SK-N-SH (cell line): ENCODE data around the gene KLK11. TPM values are rescaled to one million over a fixed set of nuclear protein-coding genes. Genes with fewer than 3 reads are reported as not detected.
A peak's percentile ranks its signal among the peaks of the same experiment; 100 is the strongest.

ENCODE experiments used
- CTCF ChIA-PET: fragments of 300-600, 350-600 bp; formaldehyde crosslinking; extraction: SDS; loops from one replicate; lab custom pipeline; 2021; lab: Yijun Ruan, JAX
- POLR2A ChIA-PET: fragments of 350-600 bp; sonication (Branson Sonifier 250); formaldehyde crosslinking; extraction: SDS; loops from one replicate; lab custom pipeline; 2020; ENCODE audit warnings: antibody characterized with exemption, inconsistent platforms; lab: Yijun Ruan, JAX
- DNase-seq: peaks from one replicate; pipeline ENCODE4 v3.0.0; 2012
- H2AFZ ChIP-seq: fragments of 200-600 bp; sonication (generic); 2 replicates; pipeline ENCODE4 v1.8.1; 2016; ENCODE audit warnings: antibody characterized with exemption, mild to moderate bottlenecking, low read depth
- H3F3A ChIP-seq: fragments of 200-600 bp; sonication (generic); replicated peaks from 2 replicates; pipeline ENCODE3; 2016; ENCODE audit warnings: antibody characterized with exemption, mild to moderate bottlenecking; ENCODE audit not compliant: insufficient read depth
- H3K27ac ChIP-seq, 2 experiments: fragments of 200-500 bp in 1 of 2; fragments of 200-600 bp in 1 of 2; sonication (Bioruptor generic) in 1 of 2; sonication (generic), shearing (Covaris generic) in 1 of 2; 2 replicates each; pipeline versions ENCODE4 v1.5.1 to v1.6.1; 2014 to 2016; ENCODE audit warnings: low read depth in 2 of 2, inconsistent platforms in 1 of 2, low read length in 1 of 2, mild to moderate bottlenecking in 1 of 2, mixed read lengths in 1 of 2
- H3K27me3 ChIP-seq: fragments of 200-600 bp; sonication (generic), shearing (Covaris generic); 2 replicates; pipeline ENCODE4 v1.6.1; 2016; ENCODE audit warnings: mixed run types; ENCODE audit not compliant: insufficient read depth
- H3K36me3 ChIP-seq, 2 experiments: fragments of 200-500 bp in 1 of 2; fragments of 200-600 bp in 1 of 2; sonication (Bioruptor generic) in 1 of 2; sonication (generic) in 1 of 2; replicated peaks in 1 of 2; 2 replicates each; pipeline versions ENCODE3 to v1.5.1; 2014 to 2016; ENCODE audit warnings: low read length in 1 of 2, mild to moderate bottlenecking in 1 of 2; ENCODE audit not compliant: insufficient read depth in 2 of 2, control insufficient read depth in 1 of 2
- H3K4me1 ChIP-seq, 2 experiments: fragments of 200-500 bp in 1 of 2; fragments of 200-600 bp in 1 of 2; sonication (Bioruptor generic) in 1 of 2; sonication (generic), shearing (Covaris generic) in 1 of 2; 2 replicates each; pipeline versions ENCODE4 v1.5.1 to v1.6.1; 2014 to 2016; ENCODE audit warnings: low read depth in 1 of 2, low read length in 1 of 2, mixed run types in 1 of 2; ENCODE audit not compliant: insufficient read depth in 2 of 2, control insufficient read depth in 1 of 2
- H3K4me2 ChIP-seq: fragments of 200-600 bp; sonication (generic), shearing (Covaris generic); 2 replicates; pipeline ENCODE4 v1.6.1; 2017; ENCODE audit warnings: mixed run types
- H3K4me3 ChIP-seq, 2 experiments: fragments of 200-500 bp in 1 of 2; fragments of 200-600 bp in 1 of 2; sonication (Bioruptor generic) in 1 of 2; sonication (generic), shearing (Covaris generic) in 1 of 2; 2 replicates each; pipeline versions ENCODE4 v1.5.1 to v1.8.1; 2014 to 2016; ENCODE audit warnings: low read depth in 2 of 2, inconsistent platforms in 1 of 2, low read length in 1 of 2, mild to moderate bottlenecking in 1 of 2, mixed read lengths in 1 of 2, moderate library complexity in 1 of 2
- H3K79me2 ChIP-seq: fragments of 200-600 bp; sonication (generic); 2 replicates; pipeline ENCODE4 v1.8.1; 2017; ENCODE audit warnings: mild to moderate bottlenecking; ENCODE audit not compliant: insufficient read depth
- H3K9ac ChIP-seq: fragments of 200-600 bp; sonication (generic); 2 replicates; pipeline ENCODE4 v1.6.1; 2017; ENCODE audit warnings: mixed run types
- H3K9me2 ChIP-seq: fragments of 200-600 bp; sonication (generic); 2 replicates; pipeline ENCODE4 v1.6.1; 2017; ENCODE audit warnings: mixed run types
- H3K9me3 ChIP-seq: fragments of 200-600 bp; sonication (generic); 2 replicates; pipeline ENCODE4 v1.6.1; 2017; ENCODE audit warnings: mixed run types, mild to moderate bottlenecking, moderate library complexity
- H4K20me1 ChIP-seq: fragments of 200-600 bp; sonication (generic); 2 replicates; pipeline ENCODE4 v1.6.1; 2017; ENCODE audit warnings: mild to moderate bottlenecking, mixed run types; ENCODE audit not compliant: insufficient read depth
- CTCF ChIP-seq: fragments of 200-600 bp; sonication (generic); IDR thresholded peaks from 2 replicates; pipeline ENCODE4 v1.6.1; 2017; ENCODE audit warnings: antibody characterized with exemption, mild to moderate bottlenecking, moderate library complexity
- ELF1 ChIP-seq: IDR thresholded peaks from 2 replicates; pipeline ENCODE4 v1.4.0; 2012
- EZH2phosphoT487 ChIP-seq: fragments of 200-600 bp; sonication (generic); IDR thresholded peaks from 2 replicates; pipeline ENCODE4 v1.6.1; 2017; ENCODE audit warnings: low read depth, mixed run types, mild to moderate bottlenecking, antibody characterized with exemption, moderate library complexity, borderline replicate concordance
- FOSL2 ChIP-seq: IDR thresholded peaks from 2 replicates; pipeline ENCODE4 v1.4.0; 2012; ENCODE audit warnings: low read depth, mild to moderate bottlenecking, moderate library complexity, borderline replicate concordance
- FOXJ3 ChIP-seq: sonication (generic); formaldehyde crosslinking; IDR thresholded peaks from 2 replicates; pipeline ENCODE4 v1.5.1; 2020; ENCODE audit warnings: mild to moderate bottlenecking, missing genetic modification reagents
- GABPA ChIP-seq: IDR thresholded peaks from 2 replicates; pipeline ENCODE4 v1.4.0; 2012; ENCODE audit warnings: low read depth, mild to moderate bottlenecking
- JUND ChIP-seq: IDR thresholded peaks from 2 replicates; pipeline ENCODE4 v1.4.0; 2012
- MXI1 ChIP-seq: IDR thresholded peaks from 2 replicates; pipeline ENCODE4 v1.6.1; 2012; ENCODE audit warnings: mild to moderate bottlenecking, low read depth, low read length, improper control_type of control experiment
- NRF1 ChIP-seq: IDR thresholded peaks from 2 replicates; pipeline ENCODE4 v1.6.1; 2012; ENCODE audit warnings: low read depth, mild to moderate bottlenecking, low read length
- RAD21 ChIP-seq: IDR thresholded peaks from 2 replicates; pipeline ENCODE4 v1.6.1; 2012; ENCODE audit warnings: mild to moderate bottlenecking, low read length
- RXRA ChIP-seq: IDR thresholded peaks from 2 replicates; pipeline ENCODE4 v1.4.0; 2012; ENCODE audit warnings: low read depth, mild to moderate bottlenecking, borderline replicate concordance
- TEAD4 ChIP-seq: IDR thresholded peaks from 2 replicates; pipeline ENCODE4 v1.4.0; 2012; ENCODE audit warnings: mild to moderate bottlenecking, borderline replicate concordance; ENCODE audit not compliant: insufficient read depth
- YY1 ChIP-seq: IDR thresholded peaks from 2 replicates; pipeline ENCODE4 v1.4.0; 2012; ENCODE audit warnings: low read depth, mild to moderate bottlenecking
- ZBTB33 ChIP-seq: IDR thresholded peaks from 2 replicates; pipeline ENCODE4 v1.4.0; 2012; ENCODE audit warnings: low read depth, borderline replicate concordance
- whole genome bisulfite sequencing: methylation state at CpG from one replicate; pipeline ENCODE4 v1.1.6; 2017; ENCODE audit warnings: low lambda C conversion rate; 5-methylcytosine and 5-hydroxymethylcytosine counted together
- polyA plus RNA-seq, 3 experiments: library from polyadenylated mRNA; depleted of rRNA; stranded (reverse); fragments of >200 nt; gene quantifications; 2 replicates each; pipeline ENCODE4 v1.2.3, GENCODE V29; 2012
- TF ChIP-seq, protein P1 (sequence below): IDR thresholded peaks from 2 replicates; pipeline ENCODE4 v1.6.1; 2012; ENCODE audit warnings: mild to moderate bottlenecking, low read depth, low read length, moderate library complexity
- TF ChIP-seq, protein P2 (sequence below): fragments of 150-350 bp; IDR thresholded peaks from 2 replicates; pipeline ENCODE4 v1.6.1; 2017; ENCODE audit warnings: antibody characterized with exemption, low read length, low read depth, borderline replicate concordance

The KLK11 gene
- polyA plus RNA-seq, 1 of the 3 experiments (the other 2 are of a cell fraction): not detected

DNA sequence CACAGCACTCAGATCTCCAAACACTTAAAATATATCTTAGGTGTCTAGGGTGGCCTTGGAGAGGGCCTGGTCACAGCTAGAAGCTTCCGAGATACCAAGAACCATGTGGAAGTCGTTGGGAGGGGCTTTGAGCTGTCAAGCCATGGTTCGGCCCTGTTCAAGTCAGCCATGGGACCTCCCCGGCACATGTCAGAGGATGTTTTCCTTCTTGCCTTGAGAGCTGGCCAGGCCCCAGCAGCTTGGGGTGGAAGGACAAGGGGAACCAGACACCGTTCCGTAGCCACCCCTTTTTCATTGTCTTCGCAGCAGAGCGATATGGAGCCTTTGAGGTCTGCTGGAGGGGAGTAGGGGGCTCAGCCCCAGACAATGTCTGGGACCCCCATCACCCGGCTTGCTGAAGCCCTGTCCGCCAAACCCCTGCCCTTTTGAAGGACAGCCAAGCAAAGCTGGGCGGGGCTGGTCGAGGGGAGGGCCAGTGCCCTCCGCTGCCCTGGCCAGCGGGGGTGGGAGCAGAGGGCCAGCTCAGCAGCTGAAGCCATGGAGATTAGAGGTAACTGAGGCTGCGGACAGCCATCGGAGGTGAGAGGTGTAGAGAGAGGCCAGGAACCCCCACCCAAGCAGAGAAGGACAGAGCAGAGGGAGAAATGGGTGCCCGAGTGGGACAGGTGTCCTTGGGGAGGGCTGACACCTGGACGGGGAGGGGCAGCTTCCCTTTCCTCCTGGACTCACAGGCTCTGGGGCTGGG is 435 bp downstream of the KLK11 start:
- no peaks in the 10 kb centered on the region for H3K36me3 ChIP-seq
- H3K4me1 ChIP-seq: no peaks in the 10 kb centered on the region
- no peaks in the 10 kb centered on the region for H3K9me2 ChIP-seq
- H3K4me2 ChIP-seq: no peak overlapping the region
- no peak overlapping the region for H3K27ac ChIP-seq
- whole genome bisulfite sequencing: 19% methylated on average over 5 of the region's 18 CpGs
- H3K9ac ChIP-seq: no peak overlapping the region
- H4K20me1 ChIP-seq: no peaks in the 10 kb centered on the region
- DNase-seq: peak; percentile 14
- no peak overlapping the region for H3K4me3 ChIP-seq
- no peaks in the 10 kb centered on the region for H3K9me3 ChIP-seq
- TF ChIP-seq RAD21 (no peak), ELF1 (no peak), EZH2phosphoT487 (no peak), JUND (no peak), YY1 (no peak), CTCF (no peak), RXRA (no peak)
- TF ChIP-seq, all 33 proteins: peak for 0
- ChIA-PET CTCF (no interaction called here), POLR2A (no interaction called here)
- H2AFZ ChIP-seq: no peak overlapping the region
- peaks cover 80% of the 10 kb centered on the region for H3K27me3 ChIP-seq
- H3F3A ChIP-seq: no peaks in the 10 kb centered on the region
- H3K79me2 ChIP-seq: no peaks in the 10 kb centered on the region

DNA sequence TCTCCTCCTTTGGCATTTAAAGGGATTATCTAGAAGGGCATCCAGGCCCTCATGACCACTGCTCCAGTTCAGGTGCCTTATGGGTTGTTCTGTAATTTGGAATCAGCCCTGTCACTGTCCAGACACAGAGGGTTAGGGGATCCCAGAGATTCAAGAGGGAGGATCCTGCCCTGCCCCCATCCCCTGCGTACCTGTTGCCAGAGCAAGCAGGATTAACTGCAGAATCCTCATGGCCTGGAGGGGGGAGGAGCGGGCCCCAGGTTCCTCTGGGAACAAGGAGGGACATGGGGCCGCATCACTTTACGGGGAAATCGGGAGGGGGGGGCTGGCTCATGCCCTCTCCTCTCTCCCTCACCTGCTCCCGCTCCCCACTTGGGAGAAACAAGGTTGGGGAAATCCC is 1.0 kb downstream of the KLK11 start:
- H3K4me1 ChIP-seq: no peaks in the 10 kb centered on the region
- 16% methylated on average over 6 of the region's 6 CpGs for WGBS
- no peak overlapping the region for H2AFZ ChIP-seq
- peak; percentile 10 for DNase-seq
- no peaks in the 10 kb centered on the region for H3K36me3 ChIP-seq
- peaks cover 79% of the 10 kb centered on the region for H3K27me3 ChIP-seq
- H3K4me2 ChIP-seq: no peak overlapping the region
- no peak overlapping the region for H3K27ac ChIP-seq
- no peaks in the 10 kb centered on the region for H3K9me3 ChIP-seq
- H3K79me2 ChIP-seq: no peaks in the 10 kb centered on the region
- no peaks in the 10 kb centered on the region for H3F3A ChIP-seq
- H3K4me3 ChIP-seq: no peak overlapping the region
- no peaks in the 10 kb centered on the region for H4K20me1 ChIP-seq
- POLR2A ChIA-PET: no interaction called here
- no peaks in the 10 kb centered on the region for H3K9me2 ChIP-seq
- CTCF ChIA-PET: no interaction called here
- no peak overlapping the region for H3K9ac ChIP-seq
- TF ChIP-seq, protein P1, sequence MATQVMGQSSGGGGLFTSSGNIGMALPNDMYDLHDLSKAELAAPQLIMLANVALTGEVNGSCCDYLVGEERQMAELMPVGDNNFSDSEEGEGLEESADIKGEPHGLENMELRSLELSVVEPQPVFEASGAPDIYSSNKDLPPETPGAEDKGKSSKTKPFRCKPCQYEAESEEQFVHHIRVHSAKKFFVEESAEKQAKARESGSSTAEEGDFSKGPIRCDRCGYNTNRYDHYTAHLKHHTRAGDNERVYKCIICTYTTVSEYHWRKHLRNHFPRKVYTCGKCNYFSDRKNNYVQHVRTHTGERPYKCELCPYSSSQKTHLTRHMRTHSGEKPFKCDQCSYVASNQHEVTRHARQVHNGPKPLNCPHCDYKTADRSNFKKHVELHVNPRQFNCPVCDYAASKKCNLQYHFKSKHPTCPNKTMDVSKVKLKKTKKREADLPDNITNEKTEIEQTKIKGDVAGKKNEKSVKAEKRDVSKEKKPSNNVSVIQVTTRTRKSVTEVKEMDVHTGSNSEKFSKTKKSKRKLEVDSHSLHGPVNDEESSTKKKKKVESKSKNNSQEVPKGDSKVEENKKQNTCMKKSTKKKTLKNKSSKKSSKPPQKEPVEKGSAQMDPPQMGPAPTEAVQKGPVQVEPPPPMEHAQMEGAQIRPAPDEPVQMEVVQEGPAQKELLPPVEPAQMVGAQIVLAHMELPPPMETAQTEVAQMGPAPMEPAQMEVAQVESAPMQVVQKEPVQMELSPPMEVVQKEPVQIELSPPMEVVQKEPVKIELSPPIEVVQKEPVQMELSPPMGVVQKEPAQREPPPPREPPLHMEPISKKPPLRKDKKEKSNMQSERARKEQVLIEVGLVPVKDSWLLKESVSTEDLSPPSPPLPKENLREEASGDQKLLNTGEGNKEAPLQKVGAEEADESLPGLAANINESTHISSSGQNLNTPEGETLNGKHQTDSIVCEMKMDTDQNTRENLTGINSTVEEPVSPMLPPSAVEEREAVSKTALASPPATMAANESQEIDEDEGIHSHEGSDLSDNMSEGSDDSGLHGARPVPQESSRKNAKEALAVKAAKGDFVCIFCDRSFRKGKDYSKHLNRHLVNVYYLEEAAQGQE: no peak
- no peak for TF ChIP-seq GABPA
- TF ChIP-seq TEAD4: no peak
- TF ChIP-seq, protein P2, sequence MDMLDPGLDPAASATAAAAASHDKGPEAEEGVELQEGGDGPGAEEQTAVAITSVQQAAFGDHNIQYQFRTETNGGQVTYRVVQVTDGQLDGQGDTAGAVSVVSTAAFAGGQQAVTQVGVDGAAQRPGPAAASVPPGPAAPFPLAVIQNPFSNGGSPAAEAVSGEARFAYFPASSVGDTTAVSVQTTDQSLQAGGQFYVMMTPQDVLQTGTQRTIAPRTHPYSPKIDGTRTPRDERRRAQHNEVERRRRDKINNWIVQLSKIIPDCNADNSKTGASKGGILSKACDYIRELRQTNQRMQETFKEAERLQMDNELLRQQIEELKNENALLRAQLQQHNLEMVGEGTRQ: no peak
- TF ChIP-seq NRF1: no peak
- no peak for TF ChIP-seq FOSL2
- no peak for TF ChIP-seq FOXJ3 (CRISPR knock-in tag)
- no peak for TF ChIP-seq MXI1
- no peak for TF ChIP-seq JUND
- TF ChIP-seq RAD21: no peak
- no peak for TF ChIP-seq ZBTB33
- TF ChIP-seq RXRA: no peak
